HCT116 (cell line): ENCODE data around the gene TGFBR1. TPM values are rescaled to one million over a fixed set of nuclear protein-coding genes. Genes with fewer than 3 reads are reported as not detected.

Experiments
- ATAC-seq: fragments of 200-7000 bp; cut with Tn5 transposase; 2 replicates; pipeline ENCODE4 v1.9.1; 2020; ENCODE audit warnings: mild to moderate bottlenecking, moderate library complexity
- BruUV-seq: library from RNA; stranded (reverse); fragments of 400-500 nt; replicated peaks from 2 replicates; lab custom pipeline; 2021; lab: Mats Ljungman, UMichigan
- CTCF ChIA-PET: fragments of 300-600 bp; sonication (Branson Sonifier 250); formaldehyde crosslinking; loops from one replicate; lab custom pipeline; 2021; ENCODE audit warnings: antibody characterized with exemption; lab: Charles Lee
- POLR2A ChIA-PET: fragments of 300-600, 350-600 bp; sonication (Branson Sonifier 250); formaldehyde crosslinking; loops from one replicate; lab custom pipeline; 2021; ENCODE audit warnings: antibody characterized with exemption; lab: Charles Lee
- RAD21 ChIA-PET, 2 experiments: fragments of 300-600 bp; sonication (Branson Sonifier 250); formaldehyde crosslinking; loops; one replicate each; lab custom pipeline; 2023; ENCODE audit warnings: low total read pairs in 2 of 2; ENCODE audit not compliant: uncharacterized antibody in 2 of 2, unreplicated experiment in 2 of 2, low non-redundant PET in 1 of 2; lab: Charles Lee
- DNase-seq: peaks from one replicate; pipeline ENCODE4 v3.0.0-alpha.2; 2010; ENCODE audit warnings: low read depth, low spot score
- H2AFZ ChIP-seq: fragments of 200-600 bp; shearing (Covaris generic), sonication (generic); 2 replicates; pipeline ENCODE4 v1.6.1; 2017; ENCODE audit warnings: low read depth, mixed run types, mixed read lengths, antibody characterized with exemption, low read length; ENCODE audit not compliant: poor library complexity, severe bottlenecking
- H3K27ac ChIP-seq: 2 replicates; pipeline ENCODE4 v1.5.1; 2012; ENCODE audit warnings: low read depth, low read length
- H3K27me3 ChIP-seq: fragments of 200-600 bp; sonication (generic); 2 replicates; pipeline ENCODE4 v1.6.1; 2016; ENCODE audit warnings: mixed run types, low read length, mixed read lengths; ENCODE audit not compliant: insufficient read depth
- H3K36me3 ChIP-seq, 2 experiments: fragments of 200-500 bp in 1 of 2; fragments of 200-600 bp in 1 of 2; sonication (Bioruptor generic) in 1 of 2; sonication (generic) in 1 of 2; 2 replicates each; pipeline versions ENCODE4 v1.5.1 to v1.6.1; 2014 to 2016; ENCODE audit warnings: low read length in 2 of 2, inconsistent platforms in 1 of 2, mixed read lengths in 1 of 2, mixed run types in 1 of 2; ENCODE audit not compliant: insufficient read depth in 2 of 2, control insufficient read depth in 1 of 2
- H3K4me1 ChIP-seq, 2 experiments: fragments of 200-600 bp in 1 of 2; sonication (generic) in 1 of 2; 2 replicates each; pipeline versions ENCODE4 v1.5.1 to v1.6.1; 2012 to 2017; ENCODE audit warnings: low read length in 2 of 2, inconsistent platforms in 1 of 2, mild to moderate bottlenecking in 1 of 2, mixed read lengths in 1 of 2, mixed run types in 1 of 2, moderate library complexity in 1 of 2; ENCODE audit not compliant: insufficient read depth in 2 of 2, control insufficient read depth in 1 of 2
- H3K4me2 ChIP-seq: fragments of 200-600 bp; sonication (generic); 2 replicates; pipeline ENCODE4 v1.6.1; 2017; ENCODE audit warnings: mixed run types, low read length, mixed read lengths
- H3K4me3 ChIP-seq, 2 experiments: fragments of 200-600 bp in 1 of 2; sonication (generic) in 1 of 2; replicated peaks in 1 of 2; 2 replicates each; pipeline ENCODE4 v1.5.1; 2011 to 2016; ENCODE audit warnings: low read length in 2 of 2, control low read depth in 1 of 2, low read depth in 1 of 2, mild to moderate bottlenecking in 1 of 2, mixed read lengths in 1 of 2, mixed run types in 1 of 2
- H3K79me2 ChIP-seq: fragments of 200-600 bp; sonication (generic); 2 replicates; pipeline ENCODE4 v1.6.1; 2017; ENCODE audit warnings: mild to moderate bottlenecking, mixed run types, low read length, moderate library complexity, mixed read lengths; ENCODE audit not compliant: insufficient read depth
- H3K9ac ChIP-seq: fragments of 200-600 bp; sonication (generic); 2 replicates; pipeline ENCODE4 v1.6.1; 2016; ENCODE audit warnings: low read length, mixed read lengths
- H3K9me2 ChIP-seq: fragments of 200-600 bp; sonication (generic), shearing (Covaris generic); 2 replicates; pipeline ENCODE4 v1.6.1; 2017; ENCODE audit warnings: mixed run types, mild to moderate bottlenecking, moderate library complexity; ENCODE audit not compliant: insufficient read depth
- H3K9me3 ChIP-seq, 2 experiments: fragments of 200-500 bp in 1 of 2; fragments of 200-600 bp in 1 of 2; sonication (Bioruptor generic) in 1 of 2; sonication (generic) in 1 of 2; 2 replicates each; pipeline ENCODE4 v1.6.1; 2014 to 2017; ENCODE audit warnings: low read length in 2 of 2, mixed read lengths in 2 of 2, inconsistent platforms in 1 of 2, low read depth in 1 of 2, mild to moderate bottlenecking in 1 of 2, mixed run types in 1 of 2, moderate library complexity in 1 of 2; ENCODE audit not compliant: control insufficient read depth in 1 of 2, insufficient read depth in 1 of 2
- H4K20me1 ChIP-seq: fragments of 200-600 bp; sonication (generic), shearing (Covaris generic); 2 replicates; pipeline ENCODE4 v1.6.1; 2017; ENCODE audit warnings: mixed run types, mild to moderate bottlenecking, moderate library complexity; ENCODE audit not compliant: insufficient read depth
- ATF3 ChIP-seq: IDR thresholded peaks from 2 replicates; pipeline ENCODE4 v1.6.1; 2012
- CEBPB ChIP-seq: IDR thresholded peaks from 2 replicates; pipeline ENCODE4 v1.6.1; 2012; ENCODE audit warnings: low read depth
- CTCF ChIP-seq, 3 experiments: fragments of 200-600 bp in 1 of 3; sonication (generic) in 1 of 3; IDR thresholded peaks in 2 of 3; conservative IDR thresholded peaks in 1 of 3; 2 replicates each; pipeline ENCODE4 v1.5.1; 2012 to 2017; ENCODE audit warnings: low read depth in 2 of 3, low read length in 2 of 3, antibody characterized with exemption in 1 of 3, borderline replicate concordance in 1 of 3, control low read depth in 1 of 3, mild to moderate bottlenecking in 1 of 3, mixed read lengths in 1 of 3, mixed run types in 1 of 3, moderate library complexity in 1 of 3; ENCODE audit not compliant: insufficient read depth in 1 of 3
- EGR1 ChIP-seq: IDR thresholded peaks from 2 replicates; pipeline ENCODE4 v1.6.1; 2012; ENCODE audit warnings: low read depth
- ELF1 ChIP-seq: IDR thresholded peaks from 2 replicates; pipeline ENCODE4 v1.6.1; 2012; ENCODE audit warnings: low read depth, borderline replicate concordance
- EZH2 ChIP-seq: fragments of 200-600 bp; sonication (generic); IDR thresholded peaks from 2 replicates; pipeline ENCODE4 v1.6.1; 2017; ENCODE audit warnings: antibody characterized with exemption, mixed run types
- EZH2phosphoT487 ChIP-seq: fragments of 200-600 bp; IDR thresholded peaks from 2 replicates; pipeline ENCODE4 v1.6.1; 2018; ENCODE audit warnings: antibody characterized with exemption, borderline replicate concordance
- FOSL1 ChIP-seq: IDR thresholded peaks from 2 replicates; pipeline ENCODE4 v1.6.1; 2012; ENCODE audit warnings: low read depth
- JUND ChIP-seq: IDR thresholded peaks from 2 replicates; pipeline ENCODE4 v1.6.1; 2012
- POLR2A ChIP-seq: IDR thresholded peaks from 2 replicates; pipeline ENCODE4 v1.7.0; 2011; ENCODE audit warnings: borderline replicate concordance; ENCODE audit not compliant: insufficient read depth, insufficient read length; ENCODE audit errors: extremely low read depth
- POLR2AphosphoS5 ChIP-seq: IDR thresholded peaks from 2 replicates; pipeline ENCODE4 v1.6.1; 2011; ENCODE audit warnings: mild to moderate bottlenecking, low read depth, low read length, moderate library complexity
- RAD21 ChIP-seq: IDR thresholded peaks from 2 replicates; pipeline ENCODE4 v1.6.1; 2012; ENCODE audit warnings: low read depth, mild to moderate bottlenecking
- SIN3A ChIP-seq: IDR thresholded peaks from 2 replicates; pipeline ENCODE4 v1.6.1; 2012; ENCODE audit warnings: low read depth
- SP1 ChIP-seq: IDR thresholded peaks from 2 replicates; pipeline ENCODE4 v1.6.1; 2012; ENCODE audit warnings: low read depth
- TCF7L2 ChIP-seq: IDR thresholded peaks from 2 replicates; pipeline ENCODE4 v1.7.0; 2011; ENCODE audit warnings: borderline replicate concordance, inconsistent platforms; ENCODE audit not compliant: insufficient read depth, insufficient read length; ENCODE audit errors: extremely low read depth
- ZFX ChIP-seq: fragments of 450-650 bp; IDR thresholded peaks from 2 replicates; pipeline ENCODE4 v1.6.1; 2017
- ZNF274 ChIP-seq: fragments of 200-500 bp; sonication (Bioruptor generic); IDR thresholded peaks from 2 replicates; pipeline ENCODE4 v1.6.1; 2014; ENCODE audit warnings: mild to moderate bottlenecking, low read depth, low read length, inconsistent platforms
- intact Hi-C: fragments of 100-400 bp; cut with micrococcal nuclease; formaldehyde crosslinking; loops from 2 replicates; pipeline ENCODE4 v1.10.0; 2022
- total RNA-seq: library from RNA; stranded (reverse); gene quantifications from one replicate; pipeline ENCODE4 v1.2.1, GENCODE V29; 2021; ENCODE audit not compliant: unreplicated experiment

The TGFBR1 gene
- total RNA-seq, 1 experiment from 2014 or later, result 26.6 TPM

GRCh38 chr9:99143655-99144054 is 38.7 kb downstream of the TGFBR1 start:
- no peak overlapping the region for H3K4me3 ChIP-seq
- no peaks in the 10 kb centered on the region for H3K9me3 ChIP-seq
- CTCF ChIA-PET, result no interaction called here
- ATAC-seq (no peak), DNase-seq (no peak)
- H3K9ac ChIP-seq, result no peak overlapping the region
- POLR2A ChIA-PET, result no interaction called here
- no peak overlapping the region for H2AFZ ChIP-seq
- H3K27ac ChIP-seq, result no peak overlapping the region
- no peaks in the 10 kb centered on the region for H3K27me3 ChIP-seq
- BruUV-seq, result no TSS peak
- no peak for TF ChIP-seq ZNF274
- TF ChIP-seq POLR2AphosphoS5, result no peak
- TF ChIP-seq RAD21, result no peak
- TF ChIP-seq SP1, result no peak
- no peak for TF ChIP-seq JUND
- TF ChIP-seq EZH2, result no peak
- H3K9me2 ChIP-seq, result no peaks in the 10 kb centered on the region
- RAD21 ChIA-PET, result no interaction called here
- H3K36me3 ChIP-seq, result peaks cover 2 to 7% of the 10 kb centered on the region in 2 experiments; a peak in 1 of 4 replicates
- no peaks in the 10 kb centered on the region for H4K20me1 ChIP-seq
- intact Hi-C loops, result no loop called here
- no peaks in the 10 kb centered on the region for H3K4me1 ChIP-seq
- H3K79me2 ChIP-seq, result no peaks in the 10 kb centered on the region
- H3K4me2 ChIP-seq, result no peak overlapping the region

GRCh38 chr9:99144966-99145365 is 40.1 kb downstream of the TGFBR1 start:
- H3K4me2 ChIP-seq, result no peak overlapping the region
- DNase-seq (no peak), ATAC-seq (no peak)
- BruUV-seq, result no TSS peak
- H3K36me3 ChIP-seq, result peaks cover 2 to 7% of the 10 kb centered on the region in 2 experiments; a peak in 2 of 4 replicates
- CTCF ChIA-PET, result no interaction called here
- POLR2A ChIA-PET, result no interaction called here
- no peak overlapping the region for H3K9ac ChIP-seq
- H3K9me2 ChIP-seq, result no peaks in the 10 kb centered on the region
- H3K27me3 ChIP-seq, result no peaks in the 10 kb centered on the region
- H3K4me1 ChIP-seq, result no peaks in the 10 kb centered on the region
- no peaks in the 10 kb centered on the region for H3K9me3 ChIP-seq
- H4K20me1 ChIP-seq, result no peaks in the 10 kb centered on the region
- H2AFZ ChIP-seq, result no peak overlapping the region
- TF ChIP-seq FOSL1 (no peak), TCF7L2 (no peak), CEBPB (no peak), ATF3 (no peak), JUND (no peak), EGR1 (no peak), CTCF (IDR thresholded peaks at IDR 0.05 in 2 of 3, conservative IDR thresholded peaks at IDR 0.05 in 1 of 3; ENCODE audit: borderline replicate concordance in 1 of 3, insufficient read depth in 1 of 3, low read depth in 2 of 3, low read length in 2 of 3) (no peak), ELF1 (no peak), ZNF274 (no peak), SP1 (no peak), RAD21 (no peak), EZH2phosphoT487 (no peak), SIN3A (no peak), POLR2A (no peak), ZFX (no peak)
- no peak overlapping the region for H3K4me3 ChIP-seq
- RAD21 ChIA-PET, result no interaction called here
- H3K79me2 ChIP-seq, result no peaks in the 10 kb centered on the region
- H3K27ac ChIP-seq, result no peak overlapping the region
- intact Hi-C loops, result loop anchor here (5.0 kb wide), 1 partner anchor 843 kb away; no protein-coding TSS in a partner anchor
